ENCODE results near the gene SYCP1.
"Not testable (repeated sequence)": the region's sequence is repeated elsewhere in the genome, so short reads cannot be mapped to it uniquely, and the experiment has no call there.

The SYCP1 gene

GRCh38 chr1:114988095-114988494, 133.4 kb downstream of the SYCP1 start:
- in situ Hi-C loops (cut with MboI; ENCODE audit: low sequenced_read_pairs, unreplicated experiment): loop anchor here (10.0 kb wide), 1 partner anchor 117 kb away; no protein-coding TSS in a partner anchor
- TF ChIP-seq CTCF (IDR thresholded peaks at IDR 0.05; ENCODE audit: borderline replicate concordance, control extremely low read depth, extremely low read depth, insufficient read depth, missing control alignments): no peak
- DNase-seq (ENCODE audit: low spot score): no peak

- in situ Hi-C loops (cut with MboI; ENCODE audit: low sequenced_read_pairs, unreplicated experiment): no loop called here
- no peak for TF ChIP-seq CTCF (IDR thresholded peaks at IDR 0.05; ENCODE audit: borderline replicate concordance, control extremely low read depth, extremely low read depth, insufficient read depth, missing control alignments)
- DNase-seq (ENCODE audit: low spot score): no peak
These were observed 143.0 kb downstream of the SYCP1 start for GRCh38 chr1:114997510-114998289.

GRCh38 chr1:115006191-115006590, 151.5 kb downstream of the SYCP1 start:
- in situ Hi-C loops (cut with MboI; ENCODE audit: low sequenced_read_pairs, unreplicated experiment): no loop called here
- DNase-seq (ENCODE audit: low spot score): no peak
- no peak for TF ChIP-seq CTCF (IDR thresholded peaks at IDR 0.05; ENCODE audit: borderline replicate concordance, control extremely low read depth, extremely low read depth, insufficient read depth, missing control alignments)

GRCh38 chr1:115012006-115012405, 157.3 kb downstream of the SYCP1 start:
- in situ Hi-C loops (cut with MboI; ENCODE audit: low sequenced_read_pairs, unreplicated experiment): no loop called here
- no peak for DNase-seq (ENCODE audit: low spot score)
- TF ChIP-seq CTCF (IDR thresholded peaks at IDR 0.05; ENCODE audit: borderline replicate concordance, control extremely low read depth, extremely low read depth, insufficient read depth, missing control alignments): no peak

GRCh38 chr1:115012434-115012833, 157.8 kb downstream of the SYCP1 start:
- in situ Hi-C loops (cut with MboI; ENCODE audit: low sequenced_read_pairs, unreplicated experiment): no loop called here
- no peak for TF ChIP-seq CTCF (IDR thresholded peaks at IDR 0.05; ENCODE audit: borderline replicate concordance, control extremely low read depth, extremely low read depth, insufficient read depth, missing control alignments)
- no peak for DNase-seq (ENCODE audit: low spot score)

- TF ChIP-seq CTCF (IDR thresholded peaks at IDR 0.05; ENCODE audit: borderline replicate concordance, control extremely low read depth, extremely low read depth, insufficient read depth, missing control alignments): no peak
- in situ Hi-C loops (cut with MboI; ENCODE audit: low sequenced_read_pairs, unreplicated experiment): no loop called here
These were observed 159.1 kb downstream of the SYCP1 start for GRCh38 chr1:115013792-115014191.

GRCh38 chr1:115019549-115019948, 164.9 kb downstream of the SYCP1 start:
- in situ Hi-C loops (cut with MboI; ENCODE audit: low sequenced_read_pairs, unreplicated experiment); DNase-seq (ENCODE audit: low spot score): not testable (repeated sequence)

More at GRCh38 chr1:115013792-115014191, 159.1 kb downstream of the SYCP1 start:
- no peak for DNase-seq (ENCODE audit: low spot score)
